Effector memory CD4-positive, alpha-beta T cell (primary cell): ENCODE measurements around the gene RPGR.

Experiments
- DNase-seq, 3 donors: peaks; one replicate each; pipeline ENCODE4 v3.0.0-alpha.2; 2020
- H3K27ac ChIP-seq: 2 replicates; pipeline ENCODE4 v1.7.0; 2013; ENCODE audit warnings: mild to moderate bottlenecking, low read length, moderate library complexity; ENCODE audit not compliant: insufficient read depth, poor library complexity, severe bottlenecking
- H3K27me3 ChIP-seq: replicated peaks from 2 replicates; pipeline ENCODE4 v1.7.0; 2013; ENCODE audit warnings: mild to moderate bottlenecking, low read length; ENCODE audit not compliant: insufficient read depth, control insufficient read depth, poor library complexity, severe bottlenecking
- H3K36me3 ChIP-seq: 2 replicates; pipeline ENCODE4 v1.7.0; 2013; ENCODE audit warnings: mild to moderate bottlenecking, low read length, moderate library complexity; ENCODE audit not compliant: control insufficient read depth, insufficient read depth
- H3K4me1 ChIP-seq: 2 replicates; pipeline ENCODE4 v1.7.0; 2013; ENCODE audit warnings: low read length, mild to moderate bottlenecking; ENCODE audit not compliant: control insufficient read depth, insufficient read depth, poor library complexity, severe bottlenecking
- H3K4me3 ChIP-seq: 2 replicates; pipeline ENCODE4 v1.7.0; 2013; ENCODE audit warnings: low read length, low read depth, mild to moderate bottlenecking; ENCODE audit not compliant: insufficient read depth, poor library complexity, severe bottlenecking
- H3K9me3 ChIP-seq: 2 replicates; pipeline ENCODE4 v1.7.0; 2013; ENCODE audit warnings: mild to moderate bottlenecking, low read length, moderate library complexity; ENCODE audit not compliant: control insufficient read depth

The RPGR gene

GRCh38 chrX:38233891-38234667 lies 93.2 kb downstream of the RPGR start:
- no peaks in the 10 kb centered on the region for H3K9me3 ChIP-seq
- no peak overlapping the region for H3K27ac ChIP-seq
- no peaks in the 10 kb centered on the region for H3K4me1 ChIP-seq
- no peak overlapping the region for H3K4me3 ChIP-seq
- H3K27me3 ChIP-seq: no peaks in the 10 kb centered on the region
- no peak for DNase-seq
- H3K36me3 ChIP-seq: no peaks in the 10 kb centered on the region

- H3K4me3 ChIP-seq: no peak overlapping the region
- no peaks in the 10 kb centered on the region for H3K36me3 ChIP-seq
- H3K4me1 ChIP-seq: no peaks in the 10 kb centered on the region
- H3K9me3 ChIP-seq: no peaks in the 10 kb centered on the region
- no peak overlapping the region for H3K27ac ChIP-seq
- no peak for DNase-seq
- H3K27me3 ChIP-seq: no peaks in the 10 kb centered on the region
These were observed 95.1 kb downstream of the RPGR start for GRCh38 chrX:38232079-38232686.

GRCh38 chrX:38225093-38225492 lies 102.2 kb downstream of the RPGR start:
- H3K36me3 ChIP-seq: no peaks in the 10 kb centered on the region
- no peak for DNase-seq
- H3K4me3 ChIP-seq: no peak overlapping the region
- H3K27me3 ChIP-seq: no peaks in the 10 kb centered on the region
- no peak overlapping the region for H3K27ac ChIP-seq
- no peaks in the 10 kb centered on the region for H3K4me1 ChIP-seq
- no peaks in the 10 kb centered on the region for H3K9me3 ChIP-seq

GRCh38 chrX:38224160-38224559 lies 103.1 kb downstream of the RPGR start:
- no peaks in the 10 kb centered on the region for H3K9me3 ChIP-seq
- H3K27ac ChIP-seq: no peak overlapping the region
- H3K4me1 ChIP-seq: no peaks in the 10 kb centered on the region
- DNase-seq: no peak
- H3K27me3 ChIP-seq: no peaks in the 10 kb centered on the region
- no peak overlapping the region for H3K4me3 ChIP-seq
- H3K36me3 ChIP-seq: no peaks in the 10 kb centered on the region

GRCh38 chrX:38221391-38221929 lies 105.8 kb downstream of the RPGR start:
- H3K4me1 ChIP-seq: no peaks in the 10 kb centered on the region
- no peaks in the 10 kb centered on the region for H3K27me3 ChIP-seq
- no peak overlapping the region for H3K27ac ChIP-seq
- no peak for DNase-seq
- H3K9me3 ChIP-seq: no peaks in the 10 kb centered on the region
- no peaks in the 10 kb centered on the region for H3K36me3 ChIP-seq
- no peak overlapping the region for H3K4me3 ChIP-seq

GRCh38 chrX:38220415-38221390 lies 106.6 kb downstream of the RPGR start, which contains the start of gene SRPX:
Gene SRPX (minus strand): TSS chrX:38220871. CDS start chrX:38220792, 79 bp downstream.
- no peak for DNase-seq
- H3K4me3 ChIP-seq: no peak within 1 kb of the TSS
- H3K36me3 ChIP-seq: no peaks in the 10 kb centered on the region
- no peaks in the 10 kb centered on the region for H3K9me3 ChIP-seq
- no peak within 1 kb of the TSS for H3K27ac ChIP-seq
- H3K27me3 ChIP-seq: no peaks in the 10 kb centered on the region
- H3K4me1 ChIP-seq: no peaks in the 10 kb centered on the region

GRCh38 chrX:38220024-38220414 lies 107.3 kb downstream of the RPGR start:
- Histone ChIP-seq H3K27me3 (no peaks in the 10 kb centered on the region), H3K36me3 (no peaks in the 10 kb centered on the region), H3K4me3 (no peak overlapping the region), H3K27ac (no peak overlapping the region), H3K4me1 (no peaks in the 10 kb centered on the region), H3K9me3 (no peaks in the 10 kb centered on the region)
- DNase-seq: no peak
